Femur (tissue), 1 donor: ENCODE measurements around the gene HTR3E.
"Not testable (repeated sequence)": the region's sequence is repeated elsewhere in the genome, so short reads cannot be mapped to it uniquely, and the experiment has no call there.

Source experiments
- DNase-seq: peaks from one replicate; pipeline ENCODE4 v3.0.0-alpha.2; 2017

The HTR3E gene

GRCh38 chr3:184117636-184118035 lies 20.8 kb downstream of the HTR3E start:
- no peak for DNase-seq

- not testable (repeated sequence) for DNase-seq
These were observed 24.2 kb downstream of the HTR3E start for GRCh38 chr3:184121031-184121430.

GRCh38 chr3:184126006-184126405 lies 29.1 kb downstream of the HTR3E start:
- DNase-seq: no peak

GRCh38 chr3:184129012-184129411 lies 32.1 kb downstream of the HTR3E start:
- DNase-seq: no peak

- no peak for DNase-seq
These were observed 36.1 kb downstream of the HTR3E start for GRCh38 chr3:184132945-184133344.

GRCh38 chr3:184133840-184134745 lies 37.2 kb downstream of the HTR3E start:
- peak; percentile 93 for DNase-seq

GRCh38 chr3:184134746-184135148 lies 37.9 kb downstream of the HTR3E start:
- no peak for DNase-seq

- peak; percentile 95 for DNase-seq
These were observed 38.5 kb downstream of the HTR3E start, which contains the start of gene EIF2B5 for GRCh38 chr3:184135149-184135910. EIF2B5 (plus strand) TSS chr3:184135358; CDS start chr3:184135386, 28 bp downstream.

- no peak for DNase-seq
These were observed 39.0 kb downstream of the HTR3E start for GRCh38 chr3:184135911-184136260.

GRCh38 chr3:184140436-184140835 lies 43.6 kb downstream of the HTR3E start:
- DNase-seq: no peak

GRCh38 chr3:184142199-184142598 lies 45.3 kb downstream of the HTR3E start:
- DNase-seq: no peak

- no peak for DNase-seq
These were observed 46.5 kb downstream of the HTR3E start for GRCh38 chr3:184143327-184143726.

GRCh38 chr3:184144505-184144904 lies 47.6 kb downstream of the HTR3E start:
- DNase-seq: no peak

GRCh38 chr3:184145111-184145524 lies 48.3 kb downstream of the HTR3E start:
- peak; percentile 79 for DNase-seq

- DNase-seq: no peak
These were observed 48.9 kb downstream of the HTR3E start for GRCh38 chr3:184145751-184146270.

GRCh38 chr3:184148076-184148475 lies 51.2 kb downstream of the HTR3E start:
- no peak for DNase-seq

GRCh38 chr3:184149123-184149522 lies 52.3 kb downstream of the HTR3E start:
- no peak for DNase-seq

GRCh38 chr3:184149770-184150169 lies 52.9 kb downstream of the HTR3E start:
- not testable (repeated sequence) for DNase-seq

GRCh38 chr3:184154885-184155643 lies 58.2 kb downstream of the HTR3E start, which contains the start of gene DVL3:
DVL3 (plus strand) TSS chr3:184155377; CDS start chr3:184155636, 259 bp downstream.
- DNase-seq: peak; percentile 81

GRCh38 chr3:184155644-184156521 lies 59.0 kb downstream of the HTR3E start:
- peak; percentile 54 for DNase-seq

- peak; percentile 87 for DNase-seq
These were observed 59.7 kb downstream of the HTR3E start for GRCh38 chr3:184156522-184156955.
